Osteocyte (in vitro differentiated cells): Measurements from ENCODE around the gene FBXO10. TPM values are rescaled to one million over a fixed set of nuclear protein-coding genes. Genes with fewer than 3 reads are reported as not detected.
"Not testable (repeated sequence)": the region's sequence is repeated elsewhere in the genome, so short reads cannot be mapped to it uniquely, and the experiment has no call there.

Experiments
- DNase-seq: peaks from one replicate; pipeline ENCODE4 v3.0.0; 2021; ENCODE audit warnings: mixed read lengths; ENCODE audit not compliant: unreplicated experiment; ENCODE audit errors: extremely low spot score
- H3K27ac Mint-ChIP-seq: one replicate; pipeline ENCODE4 v1.8.0; 2021; ENCODE audit warnings: mild to moderate bottlenecking, mixed read lengths; ENCODE audit not compliant: unreplicated experiment
- H3K27me3 Mint-ChIP-seq: one replicate; pipeline ENCODE4 v1.8.0; 2021; ENCODE audit warnings: mixed read lengths; ENCODE audit not compliant: unreplicated experiment
- H3K36me3 Mint-ChIP-seq: one replicate; pipeline ENCODE4 v1.8.0; 2021; ENCODE audit warnings: mixed read lengths; ENCODE audit not compliant: unreplicated experiment
- H3K4me1 Mint-ChIP-seq: one replicate; pipeline ENCODE4 v1.8.0; 2021; ENCODE audit warnings: mixed read lengths; ENCODE audit not compliant: unreplicated experiment
- H3K4me3 Mint-ChIP-seq: one replicate; pipeline ENCODE4 v1.8.0; 2021; ENCODE audit warnings: mild to moderate bottlenecking, moderate library complexity, mixed read lengths; ENCODE audit not compliant: unreplicated experiment
- H3K9me3 Mint-ChIP-seq: one replicate; pipeline ENCODE4 v1.8.0; 2021; ENCODE audit warnings: mixed read lengths; ENCODE audit not compliant: unreplicated experiment
- CTCF ChIP-seq: fragments of 200-600 bp; sonication (generic); IDR thresholded peaks from 2 replicates; pipeline ENCODE4 v1.5.0; 2021; ENCODE audit warnings: antibody characterized with exemption, mild to moderate bottlenecking, moderate library complexity
- total RNA-seq: library from RNA; stranded (reverse); gene quantifications from 2 replicates; pipeline ENCODE4 v1.2.1, GENCODE V29; 2021

FBXO10 gene
- total RNA-seq, 1 donor from 2014 or later = 21.0 TPM

GRCh38 chr9:37609735-37610397, 33.7 kb upstream of the FBXO10 start:
- Mint-ChIP-seq H3K27ac (no peak overlapping the region), H3K27me3 (peaks cover 62% of the 10 kb centered on the region), H3K4me3 (no peak overlapping the region), H3K36me3 (no peaks in the 10 kb centered on the region), H3K9me3 (no peaks in the 10 kb centered on the region), H3K4me1 (no peaks in the 10 kb centered on the region)
- no peak for DNase-seq
- TF ChIP-seq CTCF = no peak

- H3K9me3 Mint-ChIP-seq = no peaks in the 10 kb centered on the region
- TF ChIP-seq CTCF = no peak
- H3K4me3 Mint-ChIP-seq = no peak overlapping the region
- H3K27ac Mint-ChIP-seq = no peak overlapping the region
- no peak for DNase-seq
- H3K36me3 Mint-ChIP-seq = no peaks in the 10 kb centered on the region
- H3K27me3 Mint-ChIP-seq = peaks cover 61% of the 10 kb centered on the region
- no peaks in the 10 kb centered on the region for H3K4me1 Mint-ChIP-seq
Observed at GRCh38 chr9:37608250-37608649, 32.1 kb upstream of the FBXO10 start.

GRCh38 chr9:37604296-37604695, 28.1 kb upstream of the FBXO10 start:
- no peak for TF ChIP-seq CTCF
- H3K27me3 Mint-ChIP-seq = peaks cover 55% of the 10 kb centered on the region
- DNase-seq = no peak
- no peaks in the 10 kb centered on the region for H3K4me1 Mint-ChIP-seq
- H3K27ac Mint-ChIP-seq = no peak overlapping the region
- no peaks in the 10 kb centered on the region for H3K36me3 Mint-ChIP-seq
- no peaks in the 10 kb centered on the region for H3K9me3 Mint-ChIP-seq
- no peak overlapping the region for H3K4me3 Mint-ChIP-seq

GRCh38 chr9:37602817-37603216, 26.6 kb upstream of the FBXO10 start:
- Mint-ChIP-seq H3K4me1 (no peaks in the 10 kb centered on the region), H3K27me3 (peaks cover 55% of the 10 kb centered on the region), H3K4me3 (no peak overlapping the region), H3K9me3 (no peaks in the 10 kb centered on the region), H3K36me3 (no peaks in the 10 kb centered on the region), H3K27ac (no peak overlapping the region)
- no peak for TF ChIP-seq CTCF
- no peak for DNase-seq

GRCh38 chr9:37602061-37602460, 25.9 kb upstream of the FBXO10 start:
- not testable (repeated sequence) for H3K27ac Mint-ChIP-seq, DNase-seq, H3K4me3 Mint-ChIP-seq, H3K9me3 Mint-ChIP-seq, H3K36me3 Mint-ChIP-seq, H3K4me1 Mint-ChIP-seq
- H3K27me3 Mint-ChIP-seq = peaks cover 50% of the 10 kb centered on the region

- no peak for TF ChIP-seq CTCF
- Mint-ChIP-seq H3K36me3 (peaks cover 2% of the 10 kb centered on the region), H3K4me3 (no peak overlapping the region), H3K9me3 (no peaks in the 10 kb centered on the region), H3K27me3 (peaks cover 39% of the 10 kb centered on the region), H3K27ac (no peak overlapping the region), H3K4me1 (peaks cover 17% of the 10 kb centered on the region)
- no peak for DNase-seq
Observed at GRCh38 chr9:37596504-37596903, 20.3 kb upstream of the FBXO10 start.
